ENCODE measurements around the gene SRPX.

The SRPX gene

DNA sequence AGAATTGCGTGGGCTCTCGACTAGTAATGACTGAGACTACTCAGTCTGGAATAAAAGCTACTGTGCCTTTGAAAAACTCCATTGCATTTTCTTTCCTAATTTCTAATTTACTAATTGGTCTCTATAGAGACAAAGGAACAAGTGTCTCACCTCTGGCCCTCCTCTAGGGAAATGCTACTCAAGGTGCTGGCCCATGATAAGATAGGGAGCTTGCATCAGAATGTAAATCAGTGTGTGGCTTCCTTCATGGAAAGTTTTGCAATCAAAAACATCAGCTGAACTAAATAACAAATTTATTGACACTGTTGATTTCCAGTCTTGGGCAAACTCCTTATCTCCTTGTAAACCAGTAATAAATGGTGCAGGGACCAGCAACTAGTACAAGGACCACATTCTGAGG lies 81.8 kb downstream of the SRPX start:
- H3K4me3 ChIP-seq (ENCODE audit: low read depth, low read length): no peak overlapping the region
- TF ChIP-seq, protein P1, sequence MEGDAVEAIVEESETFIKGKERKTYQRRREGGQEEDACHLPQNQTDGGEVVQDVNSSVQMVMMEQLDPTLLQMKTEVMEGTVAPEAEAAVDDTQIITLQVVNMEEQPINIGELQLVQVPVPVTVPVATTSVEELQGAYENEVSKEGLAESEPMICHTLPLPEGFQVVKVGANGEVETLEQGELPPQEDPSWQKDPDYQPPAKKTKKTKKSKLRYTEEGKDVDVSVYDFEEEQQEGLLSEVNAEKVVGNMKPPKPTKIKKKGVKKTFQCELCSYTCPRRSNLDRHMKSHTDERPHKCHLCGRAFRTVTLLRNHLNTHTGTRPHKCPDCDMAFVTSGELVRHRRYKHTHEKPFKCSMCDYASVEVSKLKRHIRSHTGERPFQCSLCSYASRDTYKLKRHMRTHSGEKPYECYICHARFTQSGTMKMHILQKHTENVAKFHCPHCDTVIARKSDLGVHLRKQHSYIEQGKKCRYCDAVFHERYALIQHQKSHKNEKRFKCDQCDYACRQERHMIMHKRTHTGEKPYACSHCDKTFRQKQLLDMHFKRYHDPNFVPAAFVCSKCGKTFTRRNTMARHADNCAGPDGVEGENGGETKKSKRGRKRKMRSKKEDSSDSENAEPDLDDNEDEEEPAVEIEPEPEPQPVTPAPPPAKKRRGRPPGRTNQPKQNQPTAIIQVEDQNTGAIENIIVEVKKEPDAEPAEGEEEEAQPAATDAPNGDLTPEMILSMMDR (IDR thresholded peaks at IDR 0.05; ENCODE audit: low read depth, low read length): no peak

DNA sequence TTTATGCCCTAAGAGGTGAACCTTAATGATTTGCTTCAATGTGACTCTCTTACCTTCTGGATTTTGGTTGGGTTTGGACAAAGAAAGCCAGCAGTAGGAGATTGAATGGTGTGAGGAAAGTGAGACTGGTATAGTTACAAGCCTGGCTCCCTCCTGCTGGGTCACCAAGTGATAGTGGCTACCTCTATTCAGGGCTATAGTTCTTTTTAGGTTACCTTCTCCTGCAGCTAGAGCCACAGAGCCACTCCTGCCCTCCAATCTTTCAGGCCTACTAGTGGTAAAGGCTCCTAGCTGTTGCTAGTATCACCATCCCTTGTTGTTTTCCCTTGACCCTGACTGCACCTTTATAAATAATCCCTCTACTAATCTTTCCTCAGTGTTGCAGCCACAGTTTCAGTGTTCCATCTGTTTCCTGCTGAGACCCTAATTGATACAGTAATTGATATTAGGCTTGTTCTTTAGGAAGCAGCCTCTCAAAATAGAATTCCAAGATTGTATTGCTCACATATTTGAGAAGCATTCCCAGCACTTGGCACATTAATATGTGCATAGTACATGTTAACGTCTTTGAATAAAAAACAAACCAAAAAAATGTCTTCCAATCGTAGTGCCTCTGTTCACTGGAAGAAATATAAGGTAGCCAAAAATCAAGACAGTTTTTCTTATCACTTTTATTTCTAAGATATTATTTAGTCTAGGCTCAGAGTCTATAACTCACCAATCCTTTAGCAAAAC lies 82.3 kb downstream of the SRPX start:
- TF ChIP-seq, protein P1 (IDR thresholded peaks at IDR 0.05; ENCODE audit: low read depth, low read length): no peak
- no peak overlapping the region for H3K4me3 ChIP-seq (ENCODE audit: low read depth, low read length)

DNA sequence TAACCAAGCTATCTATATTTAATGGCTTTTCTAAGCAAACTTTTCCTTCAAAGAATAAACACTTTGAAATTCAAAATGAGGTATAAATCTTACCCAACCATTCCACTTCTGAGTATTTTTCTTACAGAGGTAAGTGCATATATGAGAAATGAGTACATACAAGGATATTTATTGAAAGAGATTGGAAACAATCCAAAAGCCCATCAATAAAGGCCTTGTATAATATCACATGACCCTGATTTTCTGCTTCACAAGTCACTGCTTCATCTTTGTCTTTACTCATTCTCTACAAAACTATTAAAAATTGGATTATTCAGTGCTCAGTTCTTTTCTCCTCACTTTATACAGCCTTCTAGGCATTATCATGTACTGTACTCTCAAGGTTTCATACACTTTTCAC lies 91.3 kb downstream of the SRPX start:
- TF ChIP-seq, protein P1 (IDR thresholded peaks at IDR 0.05; ENCODE audit: low read depth, low read length): no peak
- H3K4me3 ChIP-seq (ENCODE audit: low read depth, low read length): no peak overlapping the region

DNA sequence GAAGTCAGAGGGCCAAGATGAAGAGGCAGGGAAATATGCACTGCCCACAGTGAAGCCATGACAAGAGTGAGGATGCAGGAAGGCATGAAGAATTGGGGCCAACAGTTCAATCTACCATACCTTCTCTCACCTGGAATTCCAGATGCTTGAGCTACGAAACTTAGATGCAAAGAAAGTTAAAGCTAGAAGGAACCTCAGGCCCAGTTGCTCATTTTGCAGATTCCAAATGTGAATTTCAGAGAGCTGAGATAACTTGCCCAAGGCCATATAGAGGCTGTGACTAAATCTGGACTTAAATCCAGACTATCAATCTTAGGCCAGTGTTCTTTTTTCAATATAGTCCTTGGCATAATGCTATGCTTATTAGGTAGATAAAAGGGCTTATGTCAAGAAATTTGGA lies 92.7 kb downstream of the SRPX start:
- TF ChIP-seq, protein P1 (IDR thresholded peaks at IDR 0.05; ENCODE audit: low read depth, low read length): no peak
- no peak overlapping the region for H3K4me3 ChIP-seq (ENCODE audit: low read depth, low read length)

DNA sequence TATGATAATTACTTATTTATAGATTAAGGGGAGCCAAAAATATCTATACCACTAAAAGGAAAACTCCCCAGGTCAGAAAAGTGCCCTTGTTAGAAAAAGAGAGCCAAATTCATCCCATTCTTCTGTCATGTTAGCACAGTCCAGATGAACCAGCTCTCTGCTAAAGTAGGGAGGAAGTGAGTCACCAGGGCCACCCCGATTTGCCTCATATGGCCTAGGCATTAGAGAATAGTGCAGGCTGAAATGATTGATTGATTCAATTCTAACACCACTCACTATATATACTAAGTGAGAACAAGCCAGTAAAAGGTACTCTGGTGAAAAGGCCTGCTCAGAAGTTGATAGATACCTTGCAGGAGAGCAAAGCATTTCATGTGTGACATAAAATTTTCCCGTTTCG lies 94.5 kb downstream of the SRPX start:
- H3K4me3 ChIP-seq (ENCODE audit: low read depth, low read length): no peak overlapping the region
- TF ChIP-seq, protein P1 (IDR thresholded peaks at IDR 0.05; ENCODE audit: low read depth, low read length): no peak

DNA sequence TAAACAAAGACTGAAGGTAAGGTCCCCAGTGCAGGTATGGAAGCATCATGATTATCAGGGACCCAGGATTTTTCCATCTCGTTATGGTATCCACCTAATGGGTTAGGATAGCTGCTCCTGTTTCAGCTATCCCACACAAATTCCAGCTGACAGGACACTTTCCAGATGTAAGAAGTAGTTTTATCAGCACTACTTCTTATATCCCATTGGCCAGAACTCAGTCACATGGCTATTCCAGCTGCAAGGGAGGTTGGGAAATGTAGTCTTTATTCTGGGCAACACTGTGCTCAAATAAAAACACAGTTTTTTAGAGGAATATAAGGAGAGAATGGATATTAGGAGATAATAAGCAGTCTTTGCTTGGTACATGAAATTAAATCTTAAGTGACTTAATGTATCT lies 96.7 kb downstream of the SRPX start:
- no peak overlapping the region for H3K4me3 ChIP-seq (ENCODE audit: low read depth, low read length)
- TF ChIP-seq, protein P1 (IDR thresholded peaks at IDR 0.05; ENCODE audit: low read depth, low read length): no peak

DNA sequence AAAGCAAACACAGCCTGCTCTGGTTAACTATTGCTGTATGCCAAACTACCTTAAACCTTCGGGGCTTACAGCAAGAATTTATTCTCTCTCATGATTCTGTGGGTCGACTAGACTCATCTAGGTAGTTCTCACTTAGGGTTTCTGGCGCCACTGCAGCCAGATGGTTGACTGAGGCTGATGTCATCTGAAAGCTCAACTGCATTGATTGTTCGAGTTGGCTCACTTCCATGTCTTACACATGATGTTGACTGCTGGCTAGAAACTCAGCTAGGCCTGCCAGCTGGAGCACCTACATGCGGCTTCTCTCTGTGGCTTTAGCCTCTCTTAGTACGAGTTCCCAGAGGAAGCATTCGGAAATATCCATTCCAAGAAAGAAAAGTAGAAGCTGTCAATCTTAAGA lies 103.2 kb downstream of the SRPX start:
- H3K4me3 ChIP-seq (ENCODE audit: low read depth, low read length): no peak overlapping the region
- TF ChIP-seq, protein P1 (IDR thresholded peaks at IDR 0.05; ENCODE audit: low read depth, low read length): no peak
